Neural progenitor cell (in vitro differentiated cells): ENCODE results near the gene FAM20C. TPM values are rescaled to one million over a fixed set of nuclear protein-coding genes. Genes with fewer than 3 reads are reported as not detected.

Source experiments
- DNase-seq: peaks from one replicate; pipeline ENCODE4 v3.0.0-alpha.2; 2016; ENCODE audit warnings: low spot score
- H2AFZ ChIP-seq: fragments of 200-600 bp; sonication (generic); replicated peaks from 2 replicates; pipeline ENCODE4 v1.6.1; 2016; ENCODE audit warnings: antibody characterized with exemption
- H3F3A ChIP-seq: fragments of 200-600 bp; sonication (generic); 2 replicates; pipeline ENCODE4 v1.6.1; 2016; ENCODE audit warnings: antibody characterized with exemption, low read depth
- H3K27ac ChIP-seq: fragments of 200-600 bp; sonication (generic); 2 replicates; pipeline ENCODE4 v1.5.1; 2016; ENCODE audit warnings: mild to moderate bottlenecking
- H3K27me3 ChIP-seq: fragments of 200-600 bp; sonication (generic); 2 replicates; pipeline ENCODE4 v1.6.1; 2016; ENCODE audit warnings: mild to moderate bottlenecking, moderate library complexity
- H3K36me3 ChIP-seq: fragments of 200-600 bp; sonication (generic); 2 replicates; pipeline ENCODE4 v1.5.1; 2016
- H3K4me1 ChIP-seq: fragments of 200-600 bp; sonication (generic); 2 replicates; pipeline ENCODE4 v1.6.1; 2016; ENCODE audit warnings: mixed run types
- H3K4me2 ChIP-seq: fragments of 200-600 bp; sonication (generic); 2 replicates; pipeline ENCODE4 v1.6.1; 2016
- H3K4me3 ChIP-seq: fragments of 200-600 bp; sonication (generic); 2 replicates; pipeline ENCODE4 v1.5.1; 2016
- H3K79me2 ChIP-seq: fragments of 200-600 bp; sonication (generic); 2 replicates; pipeline ENCODE4 v1.6.1; 2016; ENCODE audit warnings: low read depth
- H3K9ac ChIP-seq: fragments of 200-600 bp; sonication (generic); 2 replicates; pipeline ENCODE4 v1.6.1; 2016
- H3K9me3 ChIP-seq: fragments of 200-600 bp; sonication (generic); 2 replicates; pipeline ENCODE4 v1.5.1; 2016; ENCODE audit warnings: low read depth
- H4K20me1 ChIP-seq: fragments of 200-600 bp; sonication (generic); 2 replicates; pipeline ENCODE4 v1.6.1; 2016; ENCODE audit warnings: low read depth
- H3K27ac Mint-ChIP-seq: 3 replicates; pipeline ENCODE4 v1.8.0; 2021; ENCODE audit warnings: mixed read lengths
- H3K27me3 Mint-ChIP-seq: 2 replicates; pipeline ENCODE4 v1.8.0; 2022; ENCODE audit warnings: low read depth, mild to moderate bottlenecking, inconsistent platforms, moderate library complexity, mixed read lengths; ENCODE audit not compliant: insufficient read depth
- H3K36me3 Mint-ChIP-seq: 3 replicates; pipeline ENCODE4 v1.8.0; 2021; ENCODE audit warnings: mixed read lengths
- H3K4me1 Mint-ChIP-seq: 3 replicates; pipeline ENCODE4 v1.8.0; 2021; ENCODE audit warnings: mixed read lengths
- H3K4me3 Mint-ChIP-seq: 3 replicates; pipeline ENCODE4 v1.8.0; 2021; ENCODE audit warnings: mild to moderate bottlenecking, moderate library complexity, mixed read lengths
- H3K9me3 Mint-ChIP-seq: 3 replicates; pipeline ENCODE4 v1.8.0; 2020; ENCODE audit warnings: mixed read lengths
- CTCF ChIP-seq: fragments of 200-600 bp; sonication (generic); IDR thresholded peaks from 2 replicates; pipeline ENCODE4 v1.5.1; 2017; ENCODE audit warnings: antibody characterized with exemption, mild to moderate bottlenecking
- EZH2 ChIP-seq: fragments of 200-600 bp; sonication (generic); IDR thresholded peaks from 2 replicates; pipeline ENCODE4 v1.6.1; 2017; ENCODE audit warnings: antibody characterized with exemption, mild to moderate bottlenecking, moderate library complexity
- EZH2phosphoT487 ChIP-seq: fragments of 200-600 bp; sonication (generic); IDR thresholded peaks from 2 replicates; pipeline ENCODE4 v1.6.1; 2017; ENCODE audit warnings: antibody characterized with exemption
- total RNA-seq: library from RNA; depleted of rRNA; stranded (reverse); fragments of >200 nt; gene quantifications from 2 replicates; pipeline ENCODE4 v1.2.3, GENCODE V29; 2015; ENCODE audit warnings: low replicate concordance

FAM20C gene
- total RNA-seq, 1 donor from 2014 or later = 3.8 TPM

- DNase-seq = no peak
- Histone ChIP-seq H4K20me1 (no peaks in the 10 kb centered on the region), H3K4me1 (no peaks in the 10 kb centered on the region), H3K36me3 (no peaks in the 10 kb centered on the region), H3F3A (no peaks in the 10 kb centered on the region), H3K4me3 (no peak overlapping the region), H3K9me3 (no peaks in the 10 kb centered on the region), H3K27ac (no peak overlapping the region), H2AFZ (no peak overlapping the region), H3K27me3 (no peaks in the 10 kb centered on the region), H3K9ac (no peak overlapping the region), H3K79me2 (no peaks in the 10 kb centered on the region), H3K4me2 (no peak overlapping the region)
- H3K4me1 Mint-ChIP-seq = peaks cover 5% of the 10 kb centered on the region
- no peak overlapping the region for H3K4me3 Mint-ChIP-seq
- H3K36me3 Mint-ChIP-seq = no peaks in the 10 kb centered on the region
- peaks cover 39% of the 10 kb centered on the region for H3K27me3 Mint-ChIP-seq
- peaks cover 2% of the 10 kb centered on the region for H3K9me3 Mint-ChIP-seq
- H3K27ac Mint-ChIP-seq = no peak overlapping the region
- TF ChIP-seq EZH2 = no peak
- TF ChIP-seq EZH2phosphoT487 = no peak
- TF ChIP-seq CTCF = no peak
These were observed 101.5 kb downstream of the FAM20C start for GRCh38 chr7:293681-294439.

- Mint-ChIP-seq H3K27ac (no peak overlapping the region), H3K9me3 (no peaks in the 10 kb centered on the region), H3K36me3 (no peaks in the 10 kb centered on the region), H3K4me3 (no peak overlapping the region), H3K4me1 (peaks cover 6% of the 10 kb centered on the region), H3K27me3 (peaks cover 35% of the 10 kb centered on the region)
- Histone ChIP-seq H2AFZ (no peak overlapping the region), H3K9ac (no peak overlapping the region), H3F3A (no peaks in the 10 kb centered on the region), H3K27me3 (no peaks in the 10 kb centered on the region), H3K4me1 (no peaks in the 10 kb centered on the region), H3K36me3 (no peaks in the 10 kb centered on the region), H4K20me1 (no peaks in the 10 kb centered on the region), H3K27ac (no peak overlapping the region), H3K4me2 (no peak overlapping the region), H3K79me2 (no peaks in the 10 kb centered on the region), H3K9me3 (no peaks in the 10 kb centered on the region), H3K4me3 (no peak overlapping the region)
- no peak for TF ChIP-seq CTCF
- TF ChIP-seq EZH2 = no peak
- TF ChIP-seq EZH2phosphoT487 = no peak
- DNase-seq = no peak
These were observed 102.2 kb downstream of the FAM20C start for GRCh38 chr7:294440-295154.

- Histone ChIP-seq H3K4me2 (no peak overlapping the region), H3K27ac (no peak overlapping the region), H3F3A (no peaks in the 10 kb centered on the region), H3K27me3 (no peaks in the 10 kb centered on the region), H3K4me3 (no peak overlapping the region), H2AFZ (no peak overlapping the region), H3K79me2 (no peaks in the 10 kb centered on the region), H3K9me3 (no peaks in the 10 kb centered on the region), H3K36me3 (no peaks in the 10 kb centered on the region), H4K20me1 (no peaks in the 10 kb centered on the region), H3K9ac (no peak overlapping the region), H3K4me1 (no peaks in the 10 kb centered on the region)
- H3K27ac Mint-ChIP-seq = no peak overlapping the region
- no peaks in the 10 kb centered on the region for H3K9me3 Mint-ChIP-seq
- H3K4me3 Mint-ChIP-seq = no peak overlapping the region
- TF ChIP-seq EZH2phosphoT487 = no peak
- TF ChIP-seq EZH2 = no peak
- TF ChIP-seq CTCF = no peak
- DNase-seq = no peak
- peaks cover 10% of the 10 kb centered on the region for H3K4me1 Mint-ChIP-seq
- peaks cover 30% of the 10 kb centered on the region for H3K27me3 Mint-ChIP-seq
- no peaks in the 10 kb centered on the region for H3K36me3 Mint-ChIP-seq
These were observed 103.1 kb downstream of the FAM20C start for GRCh38 chr7:295155-296154.
